HG03342 (cell line): ENCODE data around the gene MRPL27.

Source experiments
- ATAC-seq: cut with Tn5 transposase; IDR thresholded peaks from one replicate; pipeline ENCODE4 v1.9.1; 2021; ENCODE audit warnings: mild to moderate bottlenecking, moderate library complexity; ENCODE audit not compliant: unreplicated experiment

MRPL27 gene

DNA sequence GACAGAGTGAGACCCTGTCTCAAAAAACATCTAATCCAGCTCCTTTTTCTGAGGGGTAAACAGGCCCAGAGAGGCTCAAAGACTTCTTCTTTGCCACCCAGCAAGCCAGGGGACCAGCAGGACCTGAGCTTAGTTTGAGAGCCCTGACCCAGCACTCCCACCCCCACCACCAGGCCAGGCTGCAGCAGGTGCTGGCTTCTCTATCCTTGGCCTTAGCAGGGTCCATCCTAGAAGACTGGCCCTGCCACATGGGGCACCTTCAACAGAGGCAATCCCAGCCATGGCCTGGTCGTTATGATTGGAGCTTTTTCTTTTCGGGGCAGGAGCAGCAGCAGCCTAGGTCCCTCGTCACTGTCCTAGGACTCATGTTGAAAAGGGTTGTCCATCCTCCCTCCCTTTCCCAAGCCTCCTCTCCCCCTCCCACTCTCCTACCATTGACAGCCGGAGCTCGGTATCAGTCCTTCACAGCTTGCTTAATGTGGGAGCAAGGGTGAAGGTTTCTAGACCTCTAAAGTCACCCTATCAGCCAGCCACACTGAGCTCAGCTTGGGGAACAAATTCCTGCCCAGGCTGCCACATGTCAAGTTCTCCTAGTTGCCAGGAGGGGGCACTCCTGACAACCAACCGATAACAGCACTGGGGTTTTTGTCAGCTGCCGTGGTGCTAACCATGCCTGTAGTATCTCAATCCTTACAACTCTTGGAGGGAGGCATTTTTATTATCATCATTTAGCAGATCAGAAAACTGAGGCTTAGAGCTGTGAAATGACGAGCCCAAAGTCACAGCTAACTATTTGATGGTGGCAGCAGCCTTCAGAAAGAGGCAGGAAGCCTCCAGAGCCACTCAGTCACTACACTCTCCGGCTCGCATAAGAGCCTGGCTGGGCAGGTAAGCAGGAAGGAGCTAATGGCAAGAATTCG is 11.2 kb downstream of the MRPL27 start:
- ATAC-seq, result peak; percentile 65

DNA sequence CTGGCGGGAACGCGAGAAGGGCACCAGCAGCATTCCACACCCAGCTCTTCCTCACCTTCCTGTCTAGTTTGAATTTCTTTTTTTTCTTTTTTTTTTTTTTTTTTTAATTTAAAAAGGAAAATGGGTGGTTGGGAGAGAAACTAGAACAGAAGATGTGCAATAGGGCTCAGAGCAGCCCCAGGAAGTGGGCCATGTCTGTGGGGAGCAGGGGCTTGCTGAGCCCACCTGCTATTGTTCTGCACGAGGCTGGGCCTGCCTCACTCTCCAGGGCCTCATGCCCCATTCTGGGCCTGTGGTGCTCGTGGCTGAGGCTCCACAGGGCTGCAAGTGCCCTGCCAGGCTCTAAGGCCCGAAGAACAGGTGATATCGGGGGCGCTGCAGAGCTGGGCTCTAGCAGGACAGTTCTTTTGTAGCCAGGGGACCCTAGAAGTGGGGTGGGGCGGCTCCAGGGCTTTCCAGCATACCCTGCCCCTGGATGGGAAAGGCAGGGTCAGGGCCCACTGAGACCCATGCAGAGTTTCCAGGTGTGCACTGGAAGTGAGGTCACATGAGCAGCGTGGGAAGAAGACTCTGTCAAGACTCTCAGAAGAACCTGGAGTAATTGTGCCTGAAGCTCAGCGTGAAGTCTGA is 12.4 kb downstream of the MRPL27 start:
- ATAC-seq, result no peak

DNA sequence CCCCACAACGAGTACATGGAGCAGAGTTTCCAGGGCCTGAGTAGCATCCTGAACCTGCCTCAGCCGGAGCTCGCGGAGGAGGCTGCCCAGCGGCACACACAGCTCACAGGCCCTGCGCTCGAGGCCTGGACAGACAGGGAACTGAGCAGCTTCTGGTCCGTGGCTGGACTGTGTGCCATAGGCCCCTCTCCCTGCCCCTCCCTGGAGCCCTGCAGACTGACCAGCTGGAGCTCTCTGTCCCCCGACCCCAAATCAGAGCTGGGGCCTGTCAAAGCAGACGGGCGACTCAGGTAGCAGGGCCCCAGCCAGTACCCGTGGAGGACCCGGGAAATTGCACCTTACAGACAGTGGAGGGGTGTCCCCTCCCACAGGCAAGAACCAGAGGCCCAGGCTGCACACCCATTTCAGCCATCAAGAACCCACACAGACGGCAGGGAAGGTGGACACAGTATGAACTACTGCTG is 13.0 kb downstream of the MRPL27 start:
- no peak for ATAC-seq

DNA sequence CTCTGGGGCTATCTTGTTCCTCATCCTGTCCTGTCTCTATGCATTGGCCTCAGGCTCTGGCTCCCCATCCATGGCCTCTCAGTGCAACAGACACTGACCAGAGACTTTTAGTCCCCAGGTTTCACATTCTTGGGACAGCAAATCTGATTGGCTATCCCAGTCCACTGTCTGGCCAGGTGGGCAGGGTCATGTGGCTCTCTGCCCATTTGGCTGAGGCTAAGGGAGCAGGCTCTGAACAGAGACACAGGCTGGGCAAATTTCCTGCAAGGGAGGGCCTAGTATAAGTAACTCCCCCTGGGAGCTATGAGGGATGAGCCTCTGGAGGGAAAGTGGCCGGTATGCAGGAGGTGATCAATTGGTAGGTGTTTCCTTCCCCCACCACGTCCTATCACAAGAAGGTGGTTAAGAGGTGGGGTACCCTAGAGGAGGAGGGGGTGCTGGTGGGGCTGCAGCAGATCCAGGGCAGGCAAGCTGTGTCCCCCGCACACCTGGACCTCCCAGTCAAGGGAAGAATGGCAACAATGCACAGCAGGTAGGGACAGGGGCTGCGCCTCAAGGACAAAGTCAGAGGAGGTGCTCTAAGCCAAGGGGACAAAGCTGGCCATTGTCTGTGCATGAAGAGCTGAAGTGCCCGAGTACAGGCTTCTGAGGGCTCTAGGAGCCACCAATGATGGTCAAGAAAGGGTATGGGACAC is 13.8 kb downstream of the MRPL27 start:
- no peak for ATAC-seq

DNA sequence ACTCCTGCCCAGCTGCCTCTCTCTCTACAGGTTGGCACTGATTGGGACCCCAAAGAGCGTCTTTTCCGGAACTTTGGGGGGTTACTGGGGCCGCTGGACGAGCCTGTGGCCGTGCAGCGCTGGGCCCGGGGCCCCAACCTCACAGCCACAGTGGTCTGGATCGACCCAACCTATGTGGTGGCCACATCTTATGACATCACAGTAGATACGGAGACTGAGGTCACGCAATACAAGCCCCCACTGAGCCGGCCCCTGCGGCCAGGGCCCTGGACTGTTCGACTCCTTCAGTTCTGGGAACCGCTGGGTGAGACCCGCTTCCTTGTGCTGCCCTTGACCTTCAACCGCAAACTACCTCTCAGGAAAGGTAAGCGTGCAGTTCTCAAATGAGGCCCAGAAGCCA is 14.8 kb downstream of the MRPL27 start:
- ATAC-seq, result no peak

DNA sequence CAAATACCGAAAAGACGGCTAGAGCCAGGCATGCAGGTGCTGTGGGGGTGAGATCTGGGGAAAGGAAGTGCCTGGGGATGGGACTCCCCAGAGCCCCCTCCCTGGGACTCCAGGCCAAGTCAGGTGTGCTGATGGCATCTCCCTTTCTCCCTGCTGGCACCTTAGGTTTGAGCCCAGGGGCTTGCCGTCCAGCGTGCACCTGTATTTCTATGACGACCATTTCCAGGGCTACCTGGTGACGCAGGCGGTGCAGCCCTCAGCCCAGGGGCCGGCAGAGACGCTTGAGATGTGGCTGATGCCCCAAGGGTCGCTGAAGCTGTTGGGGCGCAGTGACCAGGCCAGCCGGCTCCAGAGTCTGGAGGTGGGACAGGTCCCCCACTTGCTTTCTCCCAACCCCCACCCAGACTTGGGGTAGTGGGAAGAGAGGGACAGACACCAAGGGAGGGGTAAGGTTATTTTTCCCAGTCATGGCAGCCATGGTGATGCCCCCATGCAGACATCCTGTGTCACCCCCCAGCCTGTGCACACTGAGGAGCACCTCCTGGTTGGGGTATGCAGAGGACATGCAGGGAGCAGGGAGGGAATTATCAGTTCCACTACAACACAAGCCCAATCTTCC is 16.0 kb downstream of the MRPL27 start:
- no peak for ATAC-seq

DNA sequence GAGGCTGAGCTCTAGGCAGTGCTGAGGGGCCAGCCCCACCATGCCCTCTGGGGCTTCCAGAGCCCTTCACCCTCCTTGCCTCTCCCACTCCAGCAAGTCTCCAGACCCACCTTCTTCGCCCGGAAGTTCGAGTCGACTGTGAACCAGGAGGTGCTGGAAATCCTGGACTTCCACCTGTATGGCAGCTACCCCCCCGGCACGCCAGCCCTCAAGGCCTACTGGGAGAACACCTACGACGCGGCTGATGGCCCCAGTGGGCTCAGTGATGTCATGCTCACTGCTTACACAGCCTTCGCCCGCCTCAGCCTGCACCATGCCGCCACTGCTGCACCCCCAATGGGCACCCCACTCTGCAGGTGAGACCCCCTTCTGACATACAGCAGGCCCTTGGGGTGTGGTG is 16.6 kb downstream of the MRPL27 start:
- no peak for ATAC-seq

DNA sequence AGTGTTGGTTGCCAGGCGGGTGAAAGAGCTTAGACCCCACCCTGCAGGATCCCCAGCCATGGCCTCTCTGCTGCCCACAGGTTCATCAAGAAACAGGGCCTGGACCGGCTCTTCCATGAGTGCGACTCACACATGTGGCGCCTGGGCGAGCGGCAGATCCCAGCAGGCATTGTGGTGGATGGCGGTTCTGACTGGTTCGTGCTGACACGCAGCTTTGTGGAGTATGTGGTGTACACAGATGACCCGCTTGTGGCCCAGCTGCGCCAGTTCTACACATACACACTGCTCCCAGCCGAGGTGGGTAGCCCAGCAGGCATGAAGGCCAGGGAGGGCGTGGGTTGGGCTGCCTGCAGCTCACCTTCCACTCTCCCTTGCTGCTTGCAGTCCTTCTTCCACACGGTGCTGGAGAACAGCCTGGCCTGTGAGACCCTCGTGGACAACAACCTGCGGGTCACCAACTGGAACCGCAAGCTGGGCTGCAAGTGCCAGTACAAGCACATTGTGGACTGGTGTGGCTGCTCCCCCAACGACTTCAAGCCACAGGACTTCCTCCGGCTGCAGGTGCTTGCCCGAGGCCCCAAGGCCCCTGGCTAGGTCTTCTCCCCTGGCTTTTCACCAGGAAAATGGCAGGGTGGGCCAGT is 17.2 kb downstream of the MRPL27 start:
- no peak for ATAC-seq

DNA sequence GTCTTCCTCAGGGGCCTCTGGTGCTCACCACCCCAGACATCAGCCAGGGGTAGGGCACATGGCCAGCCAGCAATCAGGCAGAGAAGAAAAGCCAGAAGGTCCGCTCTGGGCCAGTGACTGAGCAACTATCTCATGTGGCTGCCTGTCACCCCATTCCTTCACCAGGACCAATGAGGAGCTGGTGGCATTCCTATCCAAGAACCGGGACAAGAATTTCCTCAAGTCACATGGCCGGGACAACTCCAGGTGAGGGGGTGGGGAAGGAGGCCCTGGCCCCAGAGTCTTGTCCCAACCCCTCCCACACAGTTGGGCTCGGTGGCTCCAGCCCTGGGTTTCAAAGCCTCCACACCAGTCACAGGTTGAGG is 17.7 kb downstream of the MRPL27 start:
- no peak for ATAC-seq

DNA sequence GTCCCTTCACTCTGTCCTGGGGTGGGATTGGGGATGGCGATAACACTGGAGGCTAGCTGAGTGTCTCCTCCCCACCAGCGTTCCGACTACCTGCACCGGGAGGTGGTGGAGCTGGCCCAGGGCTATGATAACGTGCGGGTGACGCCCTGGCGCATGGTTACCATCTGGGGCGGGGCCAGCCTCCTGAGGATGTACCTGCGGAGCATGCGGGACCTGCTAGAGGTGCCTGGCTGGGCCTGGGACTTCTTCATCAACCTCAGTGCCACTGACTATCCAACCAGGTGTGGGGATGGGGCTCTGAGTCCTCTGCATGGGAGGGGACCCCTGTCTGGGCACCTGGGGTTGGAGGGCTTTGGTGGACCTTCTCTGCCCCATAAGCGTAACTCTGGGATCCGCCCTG is 18.2 kb downstream of the MRPL27 start:
- ATAC-seq, result no peak

DNA sequence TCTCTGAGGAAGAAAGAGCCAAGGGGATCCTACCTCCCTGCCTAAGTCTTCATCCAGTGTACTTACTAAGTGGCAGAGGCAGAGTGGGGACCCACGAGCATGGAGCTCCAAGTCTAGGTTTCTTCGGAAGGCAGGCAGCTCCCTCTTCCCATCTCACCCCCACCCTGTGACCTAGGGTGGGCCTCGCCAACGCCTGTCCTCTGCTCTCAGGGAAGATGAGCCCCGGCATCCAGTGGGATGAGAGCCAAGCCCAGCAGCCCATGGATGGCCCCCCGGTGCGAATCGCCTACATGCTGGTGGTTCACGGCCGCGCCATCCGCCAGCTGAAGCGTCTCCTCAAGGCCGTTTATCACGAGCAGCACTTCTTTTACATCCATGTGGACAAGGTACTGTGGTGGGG is 18.8 kb downstream of the MRPL27 start:
- ATAC-seq, result no peak

DNA sequence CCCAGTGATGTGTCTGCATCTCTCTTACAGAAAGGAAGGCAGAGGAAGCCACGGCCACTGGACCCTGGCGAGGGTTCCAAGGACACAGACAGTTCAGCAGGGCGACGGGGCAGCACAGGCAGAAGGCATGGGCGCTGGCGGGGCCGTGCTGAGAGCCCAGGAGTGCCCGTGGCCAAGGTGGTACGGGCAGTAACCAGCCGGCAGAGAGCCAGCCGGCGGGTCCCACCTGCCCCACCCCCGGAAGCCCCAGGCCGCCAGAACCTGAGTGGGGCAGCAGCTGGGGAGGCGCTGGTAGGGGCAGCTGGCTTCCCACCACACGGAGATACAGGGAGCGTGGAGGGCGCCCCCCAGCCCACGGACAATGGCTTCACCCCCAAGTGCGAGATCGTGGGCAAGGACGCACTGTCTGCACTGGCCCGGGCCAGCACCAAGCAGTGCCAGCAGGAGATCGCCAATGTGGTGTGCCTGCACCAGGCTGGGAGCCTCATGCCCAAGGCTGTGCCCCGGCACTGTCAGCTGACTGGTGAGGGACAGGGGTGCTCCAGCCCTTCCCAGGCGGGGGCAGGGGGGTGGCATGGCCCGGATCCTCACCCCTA is 19.3 kb downstream of the MRPL27 start:
- no peak for ATAC-seq

DNA sequence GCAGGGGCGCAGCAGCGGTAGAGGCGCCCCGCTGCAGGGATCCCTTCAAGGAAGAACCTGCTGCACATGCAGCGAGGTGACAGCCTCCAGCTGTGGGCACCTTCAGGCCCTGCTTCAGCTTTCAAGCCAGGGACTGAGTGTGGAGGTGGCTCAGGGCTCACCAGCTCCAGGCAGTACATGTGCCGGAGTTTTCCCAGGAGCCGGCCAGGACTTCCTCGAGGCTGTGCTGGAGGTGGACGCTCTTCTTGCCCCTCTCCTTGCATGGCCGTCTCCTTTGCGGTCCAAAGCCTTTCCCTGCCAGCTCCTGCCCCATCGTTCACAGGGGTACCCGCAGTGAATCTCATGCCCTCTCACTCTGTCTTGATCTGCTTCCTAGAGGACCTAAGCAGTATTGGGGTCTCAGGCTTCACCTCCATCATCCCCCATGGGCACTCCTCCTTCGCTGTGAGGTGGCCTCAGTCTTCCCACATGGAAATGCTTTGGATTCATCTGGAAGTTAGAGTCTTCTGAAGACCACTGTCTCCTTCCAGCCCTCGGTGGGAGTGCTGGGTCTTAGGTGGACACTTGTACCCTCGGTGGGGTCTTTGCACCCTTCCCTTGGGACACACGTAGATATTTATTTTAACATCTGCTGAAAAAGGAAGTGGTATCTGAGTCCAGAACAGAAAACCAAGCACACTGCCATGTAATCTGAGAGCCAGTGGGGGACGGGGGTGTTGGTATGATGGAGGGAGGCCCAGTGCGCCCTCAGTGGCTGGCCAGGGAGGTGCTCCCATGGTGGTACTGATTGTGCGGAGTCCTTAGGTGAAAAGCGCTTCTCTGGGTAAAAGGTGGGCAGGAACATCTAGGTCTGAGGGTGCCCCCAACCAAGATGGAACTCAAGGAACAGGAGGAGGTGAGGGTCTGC is 20.0 kb downstream of the MRPL27 start:
- ATAC-seq, result no peak

DNA sequence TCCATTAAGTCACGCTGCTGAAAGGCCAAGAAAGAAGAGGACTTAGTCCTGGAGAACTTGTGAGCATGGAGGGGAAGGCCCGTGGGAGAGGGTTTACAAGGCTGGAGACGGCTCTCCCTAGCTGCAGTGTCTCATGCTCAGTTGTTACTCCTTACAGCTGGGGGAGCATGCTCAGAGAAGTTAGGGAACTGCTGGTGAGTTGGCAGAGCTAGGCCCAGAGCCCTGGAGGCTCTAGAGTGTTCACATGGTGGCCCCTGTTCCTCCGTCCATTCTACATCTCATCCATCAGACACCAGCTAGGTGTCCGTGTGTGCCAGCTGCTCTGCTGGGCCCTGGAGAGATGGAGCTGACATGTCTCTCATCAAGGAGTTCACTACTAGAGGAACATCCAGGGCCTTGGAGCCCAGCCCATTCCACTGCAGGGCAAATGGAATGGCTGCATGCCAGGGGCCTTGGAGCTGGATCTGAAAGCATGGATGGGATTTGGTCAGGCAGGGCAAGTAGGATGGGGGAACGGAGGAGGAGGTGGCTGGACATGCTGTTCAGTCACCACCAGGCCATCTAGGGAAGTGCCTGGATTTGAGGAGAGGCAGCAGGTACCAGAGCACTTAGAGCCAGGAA is 20.8 kb downstream of the MRPL27 start:
- ATAC-seq, result no peak

DNA sequence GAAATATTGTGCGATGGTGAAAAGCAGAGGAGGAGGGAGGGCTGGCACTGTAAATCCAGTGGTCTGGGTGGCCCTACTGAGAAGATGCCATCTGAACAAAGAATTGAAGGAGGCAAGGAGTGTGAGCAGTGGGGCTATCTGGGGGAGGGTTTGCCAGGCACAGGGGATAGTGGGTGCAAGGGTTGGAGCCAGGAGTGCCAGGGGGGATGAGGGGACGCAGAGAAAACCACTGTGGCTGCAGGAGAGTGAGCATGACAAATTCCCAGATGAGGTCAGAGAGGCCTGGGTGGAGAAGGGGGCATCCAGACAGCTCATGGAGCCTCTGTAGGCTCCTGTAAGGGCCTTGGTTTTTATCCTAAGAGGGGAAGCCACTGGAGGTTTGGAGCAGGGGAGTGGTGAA is 22.3 kb downstream of the MRPL27 start:
- ATAC-seq, result no peak

DNA sequence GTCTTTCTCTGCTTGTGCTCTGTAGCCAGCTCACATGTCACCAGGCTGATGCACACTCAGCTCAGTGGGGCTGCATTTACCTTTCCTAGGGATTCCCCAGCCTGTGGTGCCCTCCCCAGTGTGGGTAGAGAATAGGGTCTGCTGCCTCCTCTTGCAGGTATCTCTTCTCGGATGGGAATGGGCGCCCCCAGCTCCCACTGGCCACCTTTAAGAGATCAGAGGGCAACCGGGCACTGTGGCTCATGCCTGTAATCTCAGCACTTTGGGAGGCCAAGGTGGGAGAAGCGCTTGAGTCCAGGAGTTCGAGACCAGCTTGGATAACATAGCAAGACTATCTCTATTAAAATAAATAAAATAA is 23.8 kb downstream of the MRPL27 start:
- no peak for ATAC-seq

DNA sequence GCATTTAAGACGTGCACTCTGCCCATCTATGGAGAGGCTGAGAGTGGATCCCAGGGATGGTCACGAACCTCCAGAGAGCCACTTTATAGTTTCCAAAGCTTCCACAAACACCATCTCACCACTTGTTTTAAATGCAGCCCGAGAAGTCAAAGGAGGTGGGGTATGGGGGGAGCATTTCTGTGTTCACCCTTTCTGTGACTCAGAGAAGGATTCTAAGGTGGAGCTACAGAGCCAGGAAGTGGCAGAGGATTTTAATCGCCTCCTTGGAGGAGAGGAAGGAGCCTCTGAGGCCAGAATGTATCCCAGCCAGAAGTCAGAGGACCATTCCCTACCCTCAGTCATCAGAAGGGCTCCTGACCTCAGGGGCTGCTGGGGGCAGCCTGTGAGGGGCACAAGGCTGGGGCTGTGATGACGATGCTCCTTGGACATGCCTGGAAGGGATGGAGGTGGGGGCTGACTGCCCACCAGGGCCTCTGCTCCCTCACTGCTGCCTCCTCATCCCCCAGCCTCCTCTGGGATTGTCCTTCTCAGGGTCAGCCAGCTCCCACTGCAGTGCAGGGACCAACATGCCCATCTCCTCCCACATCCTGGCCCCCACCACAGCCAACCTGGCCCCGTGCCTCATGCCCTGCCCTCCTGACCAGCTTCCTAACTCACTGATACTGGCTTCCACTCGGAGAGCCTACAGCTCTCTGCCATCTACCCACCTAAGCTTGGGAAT is 24.3 kb downstream of the MRPL27 start:
- no peak for ATAC-seq

DNA sequence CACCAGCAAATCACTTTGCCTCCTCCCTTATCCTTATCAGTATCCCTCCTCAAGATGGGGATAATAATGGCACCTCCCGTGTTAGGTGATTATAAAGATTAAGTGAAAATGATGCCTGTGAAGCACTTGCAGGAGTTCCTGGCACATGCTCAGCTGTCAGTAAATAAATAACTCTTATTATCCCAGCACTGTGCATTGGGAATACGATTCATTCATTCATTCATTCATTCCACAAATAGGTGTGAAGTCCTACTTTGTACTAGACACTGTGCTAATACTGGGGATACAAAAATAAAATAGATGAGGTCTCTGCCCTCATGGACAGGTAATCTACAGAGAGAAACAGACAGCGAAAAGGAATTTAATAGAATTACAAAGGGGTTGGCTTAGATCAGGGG is 25.1 kb downstream of the MRPL27 start:
- no peak for ATAC-seq
